Peyer's patch (tissue), 4 donors: ENCODE results near the gene XRCC5. TPM values are rescaled to one million over a fixed set of nuclear protein-coding genes. Genes with fewer than 3 reads are reported as not detected.

ENCODE experiments used
- DNase-seq, 3 donors: peaks; one replicate each; pipeline ENCODE4 v3.0.0-alpha.2; 2017 to 2019
- H3K27ac ChIP-seq, 4 donors: fragments of 200-600 bp; sonication (generic); one replicate each; pipeline ENCODE4 v1.5.1; 2016 to 2019
- H3K27me3 ChIP-seq, 2 donors: fragments of 200-600 bp; sonication (generic); one replicate each; pipeline ENCODE4 v1.5.1; 2019
- H3K36me3 ChIP-seq, 3 donors: fragments of 200-600 bp; sonication (generic); one replicate each; pipeline ENCODE4 v1.5.1; 2016 to 2019
- H3K4me1 ChIP-seq, 4 donors: fragments of 200-600 bp; sonication (generic); one replicate each; pipeline ENCODE4 v1.5.1; 2016 to 2019
- H3K4me3 ChIP-seq, 4 donors: fragments of 200-600 bp; sonication (generic); 1 replicate in 3 of 4; 2 replicates in 1 of 4; pipeline ENCODE4 v1.5.1; 2016 to 2019; ENCODE audit warnings: mild to moderate bottlenecking in 1 of 4
- H3K9me3 ChIP-seq, 4 donors: fragments of 200-600 bp; sonication (generic); one replicate each; pipeline ENCODE4 v1.5.1; 2016 to 2019; ENCODE audit warnings: mild to moderate bottlenecking in 1 of 4
- CTCF ChIP-seq, 6 experiments: fragments of 450-650 bp in 4 of 6; fragments of 200-600 bp in 2 of 6; sonication (generic) in 1 of 6; IDR thresholded peaks; one replicate each; pipeline ENCODE4 v1.5.1; 2017 to 2019; ENCODE audit warnings: antibody characterized with exemption in 6 of 6, mild to moderate bottlenecking in 3 of 6, moderate library complexity in 1 of 6
- POLR2A ChIP-seq, 2 donors: fragments of 450-650 bp; IDR thresholded peaks; one replicate each; pipeline ENCODE4 v1.5.1; 2017; ENCODE audit warnings: antibody characterized with exemption in 2 of 2, mild to moderate bottlenecking in 2 of 2, moderate library complexity in 2 of 2
- total RNA-seq, 4 donors: library from RNA; depleted of rRNA; stranded (reverse); fragments of >200 nt; gene quantifications; one replicate each; pipeline ENCODE4 v1.1.0, GENCODE V29; 2016

Gene XRCC5
- total RNA-seq, 4 donors from 2014 or later: 81.7 to 140 (median 111) TPM

- Histone ChIP-seq H3K27me3 (no peaks in the 10 kb centered on the region), H3K27ac (no peak overlapping the region), H3K4me1 (no peaks in the 10 kb centered on the region), H3K4me3 (no peak overlapping the region), H3K9me3 (peaks cover 0 to 14% (median 2%) of the 10 kb centered on the region in 4 donors), H3K36me3 (no peaks in the 10 kb centered on the region)
- no peak for DNase-seq
- no peak for TF ChIP-seq POLR2A (IDR thresholded peaks at IDR 0.05)
- no peak for TF ChIP-seq CTCF (IDR thresholded peaks at IDR 0.05)
These were observed 124.3 kb downstream of the XRCC5 start for GRCh38 chr2:216233281-216233995.

- Histone ChIP-seq H3K9me3 (peaks cover 0 to 14% (median 2%) of the 10 kb centered on the region in 4 donors), H3K27ac (no peak overlapping the region), H3K4me3 (no peak overlapping the region), H3K4me1 (no peaks in the 10 kb centered on the region), H3K27me3 (no peaks in the 10 kb centered on the region), H3K36me3 (no peaks in the 10 kb centered on the region)
- TF ChIP-seq CTCF (IDR thresholded peaks at IDR 0.05): no peak
- no peak for TF ChIP-seq POLR2A (IDR thresholded peaks at IDR 0.05)
- DNase-seq: no peak
These were observed 125.0 kb downstream of the XRCC5 start for GRCh38 chr2:216234106-216234505.

GRCh38 chr2:216235462-216235861 lies 126.3 kb downstream of the XRCC5 start:
- H3K27ac ChIP-seq: no peak overlapping the region
- H3K27me3 ChIP-seq: no peaks in the 10 kb centered on the region
- no peaks in the 10 kb centered on the region for H3K4me1 ChIP-seq
- no peaks in the 10 kb centered on the region for H3K36me3 ChIP-seq
- H3K9me3 ChIP-seq: peaks cover 0 to 14% (median 2%) of the 10 kb centered on the region in 4 donors
- TF ChIP-seq POLR2A (IDR thresholded peaks at IDR 0.05) (no peak), CTCF (IDR thresholded peaks at IDR 0.05) (no peak)
- no peak overlapping the region for H3K4me3 ChIP-seq
- DNase-seq: no peak

GRCh38 chr2:216235896-216236295 lies 126.7 kb downstream of the XRCC5 start:
- Histone ChIP-seq H3K4me1 (no peaks in the 10 kb centered on the region), H3K27me3 (no peaks in the 10 kb centered on the region), H3K9me3 (peaks cover 0 to 14% (median 2%) of the 10 kb centered on the region in 4 donors), H3K4me3 (no peak overlapping the region), H3K27ac (no peak overlapping the region), H3K36me3 (no peaks in the 10 kb centered on the region)
- TF ChIP-seq CTCF (IDR thresholded peaks at IDR 0.05) (no peak), POLR2A (IDR thresholded peaks at IDR 0.05) (no peak)
- DNase-seq: no peak

GRCh38 chr2:216236486-216236885 lies 127.3 kb downstream of the XRCC5 start:
- no peak overlapping the region for H3K27ac ChIP-seq
- peaks cover 0 to 14% (median 2%) of the 10 kb centered on the region in 4 donors for H3K9me3 ChIP-seq
- no peaks in the 10 kb centered on the region for H3K36me3 ChIP-seq
- no peak for DNase-seq
- no peak overlapping the region for H3K4me3 ChIP-seq
- TF ChIP-seq CTCF (IDR thresholded peaks at IDR 0.05): no peak
- TF ChIP-seq POLR2A (IDR thresholded peaks at IDR 0.05): no peak
- no peaks in the 10 kb centered on the region for H3K4me1 ChIP-seq
- H3K27me3 ChIP-seq: no peaks in the 10 kb centered on the region
